Duodenal mucosa (tissue), 2 donors: ENCODE data around the gene ANO7.

Experiments
- H3K27ac ChIP-seq: one replicate; pipeline ENCODE4 v1.7.0; 2013; ENCODE audit warnings: low read depth, low read length
- H3K27me3 ChIP-seq, 2 donors: one replicate each; pipeline ENCODE4 v1.7.0; 2013; ENCODE audit warnings: low read length in 2 of 2, control low read depth in 1 of 2; ENCODE audit not compliant: insufficient read depth in 2 of 2, control insufficient read depth in 1 of 2
- H3K36me3 ChIP-seq, 2 donors: one replicate each; pipeline ENCODE4 v1.7.0; 2013; ENCODE audit warnings: low read length in 2 of 2, control low read depth in 1 of 2; ENCODE audit not compliant: insufficient read depth in 2 of 2, control insufficient read depth in 1 of 2
- H3K4me1 ChIP-seq, 2 donors: one replicate each; pipeline ENCODE4 v1.7.0; 2013; ENCODE audit warnings: low read length in 2 of 2, control low read depth in 1 of 2; ENCODE audit not compliant: insufficient read depth in 2 of 2, control insufficient read depth in 1 of 2
- H3K4me3 ChIP-seq, 2 donors: one replicate each; pipeline ENCODE4 v1.7.0; 2013; ENCODE audit warnings: low read length in 2 of 2, low read depth in 1 of 2
- H3K9ac ChIP-seq, 2 donors: one replicate each; pipeline ENCODE4 v1.7.0; 2013; ENCODE audit warnings: low read length in 2 of 2, low read depth in 1 of 2
- H3K9me3 ChIP-seq, 2 donors: one replicate each; pipeline ENCODE4 v1.7.0; 2013; ENCODE audit warnings: low read length in 2 of 2, control low read depth in 1 of 2; ENCODE audit not compliant: control insufficient read depth in 1 of 2

The ANO7 gene

GRCh38 chr2:241260911-241261310 is 72.4 kb downstream of the ANO7 start:
- H3K27me3 ChIP-seq = no peaks in the 10 kb centered on the region
- no peak overlapping the region for H3K27ac ChIP-seq
- peaks cover 61 to 88% of the 10 kb centered on the region in 2 donors for H3K36me3 ChIP-seq
- no peaks in the 10 kb centered on the region for H3K4me1 ChIP-seq
- H3K4me3 ChIP-seq = no peak overlapping the region
- H3K9me3 ChIP-seq = no peaks in the 10 kb centered on the region
- no peak overlapping the region for H3K9ac ChIP-seq

- Histone ChIP-seq H3K4me3 (no peak overlapping the region), H3K9ac (no peak overlapping the region), H3K36me3 (peaks cover 60 to 88% of the 10 kb centered on the region in 2 donors), H3K4me1 (no peaks in the 10 kb centered on the region), H3K9me3 (no peaks in the 10 kb centered on the region), H3K27ac (no peak overlapping the region), H3K27me3 (no peaks in the 10 kb centered on the region)
Measured at GRCh38 chr2:241261628-241262027, 73.2 kb downstream of the ANO7 start.

GRCh38 chr2:241263061-241263460 is 74.6 kb downstream of the ANO7 start:
- H3K27me3 ChIP-seq = no peaks in the 10 kb centered on the region

GRCh38 chr2:241265506-241265905 is 77.0 kb downstream of the ANO7 start:
- no peak overlapping the region for H3K4me3 ChIP-seq
- no peaks in the 10 kb centered on the region for H3K27me3 ChIP-seq
- no peak overlapping the region for H3K27ac ChIP-seq
- peaks cover 8 to 14% of the 10 kb centered on the region in 2 donors for H3K4me1 ChIP-seq
- H3K36me3 ChIP-seq = peaks cover 55 to 85% of the 10 kb centered on the region in 2 donors
- H3K9ac ChIP-seq = no peak overlapping the region
- H3K9me3 ChIP-seq = no peaks in the 10 kb centered on the region

More at GRCh38 chr2:241263061-241263460, 74.6 kb downstream of the ANO7 start:
- no peaks in the 10 kb centered on the region for H3K4me1 ChIP-seq
- H3K9me3 ChIP-seq = no peaks in the 10 kb centered on the region
- H3K9ac ChIP-seq = no peak overlapping the region
- peaks cover 56 to 89% of the 10 kb centered on the region in 2 donors for H3K36me3 ChIP-seq
- H3K4me3 ChIP-seq = no peak overlapping the region
- no peak overlapping the region for H3K27ac ChIP-seq

GRCh38 chr2:241267249-241268067 is 79.0 kb downstream of the ANO7 start:
- Histone ChIP-seq H3K4me3 (no peak overlapping the region), H3K36me3 (peaks cover 36 to 65% of the 10 kb centered on the region in 2 donors), H3K9me3 (no peaks in the 10 kb centered on the region), H3K9ac (no peak overlapping the region), H3K27me3 (no peaks in the 10 kb centered on the region), H3K27ac (no peak overlapping the region), H3K4me1 (peaks cover 19 to 25% of the 10 kb centered on the region in 2 donors)

- Histone ChIP-seq H3K4me1 (peaks cover 24 to 25% of the 10 kb centered on the region in 2 donors), H3K27ac (no peak overlapping the region), H3K9ac (no peak overlapping the region), H3K27me3 (no peaks in the 10 kb centered on the region), H3K4me3 (no peak overlapping the region), H3K36me3 (peaks cover 28 to 57% of the 10 kb centered on the region in 2 donors), H3K9me3 (no peaks in the 10 kb centered on the region)
Measured at GRCh38 chr2:241268306-241268705, 79.8 kb downstream of the ANO7 start.

GRCh38 chr2:241268716-241269445 is 80.4 kb downstream of the ANO7 start:
- peaks cover 25 to 28% of the 10 kb centered on the region in 2 donors for H3K4me1 ChIP-seq
- H3K9ac ChIP-seq = no peak overlapping the region
- H3K27ac ChIP-seq = no peak overlapping the region
- no peaks in the 10 kb centered on the region for H3K27me3 ChIP-seq
- H3K9me3 ChIP-seq = no peaks in the 10 kb centered on the region
- peaks cover 22 to 51% of the 10 kb centered on the region in 2 donors for H3K36me3 ChIP-seq
- H3K4me3 ChIP-seq = no peak overlapping the region

GRCh38 chr2:241269707-241270520 is 81.4 kb downstream of the ANO7 start:
- Histone ChIP-seq H3K9me3 (no peaks in the 10 kb centered on the region), H3K4me1 (peaks cover 25 to 28% of the 10 kb centered on the region in 2 donors), H3K27ac (no peak overlapping the region), H3K4me3 (peak overlapping the region; percentile 83 to 87), H3K27me3 (no peaks in the 10 kb centered on the region), H3K9ac (no peak overlapping the region), H3K36me3 (peaks cover 19 to 44% of the 10 kb centered on the region in 2 donors)

GRCh38 chr2:241270531-241270930 is 82.1 kb downstream of the ANO7 start:
- Histone ChIP-seq H3K36me3 (peaks cover 14 to 38% of the 10 kb centered on the region in 2 donors), H3K4me1 (peaks cover 25 to 28% of the 10 kb centered on the region in 2 donors), H3K9me3 (no peaks in the 10 kb centered on the region), H3K27ac (no peak overlapping the region), H3K4me3 (peak overlapping the region; percentile 83 to 87), H3K27me3 (no peaks in the 10 kb centered on the region), H3K9ac (peak overlapping the region in 1 of 2 donors; percentile 61)
